HG03108 (cell line): ENCODE data around the gene AUP1.
A peak's percentile ranks its signal among the peaks of the same experiment; 100 is the strongest.

Experiments
- ATAC-seq: cut with Tn5 transposase; IDR thresholded peaks from one replicate; pipeline ENCODE4 v1.9.1; 2021; ENCODE audit warnings: moderate library complexity; ENCODE audit not compliant: unreplicated experiment

AUP1 gene

DNA sequence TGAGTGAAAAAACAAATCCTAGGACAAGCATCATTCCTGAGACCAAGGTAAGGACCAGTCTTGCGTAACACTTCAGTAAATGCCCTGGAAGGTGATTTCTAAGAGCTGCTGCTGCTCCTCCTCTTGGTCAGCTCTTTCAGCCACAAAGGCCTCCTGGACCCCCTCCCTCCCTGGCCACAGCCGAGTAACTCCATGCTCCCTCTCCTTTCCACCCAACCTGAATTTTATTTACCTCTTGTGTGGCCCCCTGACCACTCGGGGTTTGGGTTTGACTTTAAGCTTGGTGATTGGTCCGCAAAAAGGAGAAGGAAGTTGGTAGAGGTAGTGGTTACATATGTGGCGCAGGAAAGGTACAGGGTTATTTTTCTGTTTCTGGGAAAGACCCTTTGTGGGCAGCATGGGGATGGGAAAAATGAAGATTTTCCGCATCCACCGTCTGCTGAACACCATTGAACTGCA, 9.4 kb upstream of the AUP1 start:
- no peak for ATAC-seq

DNA sequence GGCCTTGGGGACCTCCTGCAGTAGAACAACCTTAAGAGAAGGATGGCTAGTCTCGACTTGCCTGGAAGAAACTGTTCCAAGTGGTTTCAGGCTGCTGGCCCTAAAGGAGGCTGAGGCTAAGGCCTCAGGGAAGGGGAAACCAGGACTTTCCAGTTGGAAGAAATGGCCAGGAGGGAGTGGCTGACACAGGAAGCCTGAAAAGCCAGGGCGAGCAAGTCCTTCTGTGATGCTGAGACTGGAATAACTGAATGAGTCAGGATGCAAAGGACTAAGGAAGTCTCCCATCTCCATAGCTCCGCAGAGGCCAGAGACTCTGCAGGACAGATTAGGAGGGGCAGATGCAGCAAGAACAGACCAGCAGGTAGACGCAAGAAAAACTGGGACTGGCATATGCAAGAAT, 7.6 kb upstream of the AUP1 start:
- no peak for ATAC-seq

DNA sequence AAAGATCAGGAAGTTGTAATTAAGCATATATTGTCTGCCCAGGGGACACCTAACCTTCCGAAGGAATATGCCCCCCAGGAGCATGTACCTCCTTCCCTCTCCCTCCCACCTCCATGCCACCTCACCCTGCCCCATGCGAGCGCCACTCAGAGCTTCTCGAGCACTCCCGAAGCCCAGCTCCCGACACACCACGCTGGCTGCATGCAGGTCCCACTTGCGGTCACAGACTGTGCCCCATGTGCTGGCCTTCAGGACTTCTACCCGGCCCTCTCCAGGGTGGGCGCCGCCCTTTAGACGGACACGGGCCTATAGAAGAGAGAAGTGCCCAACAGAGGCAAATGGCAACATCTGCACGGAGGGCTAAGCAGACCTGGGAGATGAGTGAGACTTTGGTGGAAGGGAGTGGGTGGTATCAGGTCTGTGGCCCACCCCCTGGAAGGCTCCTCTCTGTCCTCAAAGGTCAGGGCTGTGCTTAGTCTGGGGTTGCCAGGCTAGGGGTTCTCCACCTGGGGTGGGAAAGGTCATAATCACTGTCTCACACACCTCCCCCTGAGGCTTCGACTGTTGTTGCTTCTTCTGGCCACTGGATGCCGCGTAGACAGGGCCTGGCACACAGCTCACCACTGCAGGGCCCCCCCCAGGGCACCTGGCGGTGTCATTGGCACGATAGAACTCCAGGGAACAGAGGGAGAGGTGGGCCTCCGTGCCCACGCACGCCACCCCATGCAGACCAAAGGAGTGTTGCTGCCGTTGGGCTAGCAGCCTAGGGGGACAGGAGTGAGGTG, 6.9 kb upstream of the AUP1 start:
- no peak for ATAC-seq

DNA sequence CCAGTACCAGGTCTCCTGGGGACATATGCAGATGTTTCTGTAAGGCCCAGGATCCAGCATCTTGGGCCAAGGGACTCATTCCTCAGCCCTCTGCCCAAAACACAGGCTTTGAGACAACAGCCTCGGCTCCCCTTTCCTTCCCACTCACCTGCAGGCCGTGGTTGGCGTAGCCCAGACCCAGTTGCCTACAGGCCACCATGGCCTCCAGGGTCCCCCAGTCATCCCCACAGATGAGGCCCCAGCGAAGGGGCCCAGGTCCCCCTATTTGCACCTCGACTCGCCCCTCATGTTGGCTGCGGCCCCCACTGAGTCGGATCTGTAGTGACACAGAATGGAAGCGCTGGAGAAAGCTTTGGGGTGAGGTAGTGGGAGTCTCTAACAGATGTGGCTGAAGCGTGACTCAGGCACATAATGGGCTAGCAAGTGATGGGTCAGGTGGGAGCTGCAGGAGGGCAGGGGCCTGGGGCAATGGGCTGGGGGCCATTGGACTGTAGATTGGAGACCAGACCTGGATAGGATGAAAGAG, 6.0 kb upstream of the AUP1 start:
- ATAC-seq: no peak

DNA sequence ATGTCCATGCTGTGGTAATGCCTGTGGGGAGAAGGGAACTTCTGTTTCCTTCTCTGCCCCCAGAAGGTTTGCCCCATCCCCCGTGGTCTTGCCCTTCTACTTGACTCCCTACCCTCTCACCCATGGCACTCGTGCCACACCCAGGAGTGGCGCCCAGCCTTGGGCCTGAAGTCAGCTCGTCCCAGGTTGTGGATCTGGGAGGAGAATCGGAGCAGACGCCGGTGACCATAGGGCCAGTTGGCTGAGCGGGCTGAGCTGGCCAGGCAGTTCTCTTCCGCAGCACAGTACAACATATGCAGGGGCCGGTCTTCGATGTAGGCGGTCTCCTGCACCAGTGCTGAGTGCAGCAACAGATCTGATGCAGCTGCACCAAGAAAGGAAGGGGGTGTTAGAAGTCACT, 4.9 kb upstream of the AUP1 start:
- ATAC-seq: no peak

DNA sequence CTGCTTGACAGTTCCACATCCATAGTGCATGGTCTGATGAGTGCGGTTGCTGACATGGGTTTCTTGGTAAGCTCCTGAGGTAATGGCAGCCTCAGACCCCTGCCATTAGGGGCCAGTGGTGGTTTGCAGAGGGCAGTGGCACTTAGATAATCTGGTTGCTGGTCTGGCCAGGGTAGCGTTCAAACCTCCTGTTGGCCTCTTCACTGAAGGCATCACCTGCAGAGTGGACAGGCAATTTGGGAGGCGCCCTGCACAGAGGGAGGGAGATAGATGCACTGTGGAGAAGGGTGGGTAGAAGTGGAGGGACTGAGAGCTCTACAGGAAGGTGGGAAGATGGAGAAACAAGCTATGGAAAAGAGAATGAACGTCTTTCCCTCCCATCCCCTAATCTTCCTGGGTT, 4.0 kb upstream of the AUP1 start:
- no peak for ATAC-seq

DNA sequence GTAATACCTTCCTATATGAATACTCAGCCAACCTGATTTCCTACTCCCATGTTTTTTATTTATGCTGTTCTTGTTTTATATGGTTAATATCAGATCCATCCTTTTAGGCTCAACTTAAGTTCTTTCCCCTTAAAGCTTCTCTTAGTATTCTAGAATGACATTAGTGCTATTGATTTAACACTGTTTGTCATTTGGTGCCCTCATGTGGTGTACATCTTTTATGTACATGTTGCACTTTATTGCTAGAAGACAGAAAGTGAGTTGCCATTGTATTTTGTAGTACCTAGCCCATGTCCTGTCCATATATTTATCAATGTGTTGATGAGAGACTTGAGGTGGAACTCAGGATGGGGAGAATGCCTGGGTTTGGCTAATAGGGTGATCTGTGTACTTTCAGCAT, 2.7 kb upstream of the AUP1 start:
- no peak for ATAC-seq

DNA sequence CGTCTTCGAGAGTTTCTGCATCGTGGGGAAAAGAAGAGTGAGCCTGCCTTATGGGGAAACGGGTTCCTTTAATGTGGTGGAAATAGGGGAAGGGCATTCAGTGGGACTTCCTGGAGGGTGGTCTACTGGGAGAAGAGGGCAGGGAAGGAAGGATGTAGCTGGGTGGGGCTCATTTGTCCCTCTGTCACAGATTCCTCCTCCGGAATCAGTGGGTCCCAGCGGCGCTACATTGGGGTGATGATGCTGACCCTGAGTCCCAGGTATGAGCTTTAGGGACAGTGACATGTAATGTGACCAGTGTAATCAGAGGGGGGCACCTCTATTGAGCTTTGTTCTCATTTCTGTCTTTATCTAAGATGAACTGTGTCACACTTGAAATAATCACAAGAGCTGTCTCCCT, 2.2 kb upstream of the AUP1 start:
- ATAC-seq: no peak

DNA sequence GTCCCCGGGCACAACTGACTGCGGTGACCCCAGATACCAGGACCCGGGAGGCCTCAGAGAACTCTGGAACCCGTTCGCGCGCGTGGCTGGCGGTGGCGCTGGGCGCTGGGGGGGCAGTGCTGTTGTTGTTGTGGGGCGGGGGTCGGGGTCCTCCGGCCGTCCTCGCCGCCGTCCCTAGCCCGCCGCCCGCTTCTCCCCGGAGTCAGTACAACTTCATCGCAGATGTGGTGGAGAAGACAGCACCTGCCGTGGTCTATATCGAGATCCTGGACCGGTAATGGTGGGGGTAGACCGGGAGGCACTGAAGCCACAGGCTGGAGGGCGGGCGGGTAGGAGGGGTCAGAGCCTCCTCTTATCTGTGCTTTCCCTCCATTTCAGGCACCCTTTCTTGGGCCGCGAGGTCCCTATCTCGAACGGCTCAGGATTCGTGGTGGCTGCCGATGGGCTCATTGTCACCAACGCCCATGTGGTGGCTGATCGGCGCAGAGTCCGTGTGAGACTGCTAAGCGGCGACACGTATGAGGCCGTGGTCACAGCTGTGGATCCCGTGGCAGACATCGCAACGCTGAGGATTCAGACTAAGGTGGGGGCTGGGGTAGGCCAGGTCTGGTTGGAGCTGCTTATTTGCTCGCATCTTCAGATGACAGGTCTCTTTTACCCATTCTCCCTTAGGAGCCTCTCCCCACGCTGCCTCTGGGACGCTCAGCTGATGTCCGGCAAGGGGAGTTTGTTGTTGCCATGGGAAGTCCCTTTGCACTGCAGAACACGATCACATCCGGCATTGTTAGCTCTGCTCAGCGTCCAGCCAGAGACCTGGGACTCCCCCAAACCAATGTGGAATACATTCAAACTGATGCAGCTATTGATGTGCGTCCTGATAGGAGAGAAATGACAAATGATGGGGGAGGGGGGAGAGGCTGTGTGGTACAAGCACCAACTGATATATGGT, 1.0 kb upstream of the AUP1 start:
- ATAC-seq: peak; percentile 34

DNA sequence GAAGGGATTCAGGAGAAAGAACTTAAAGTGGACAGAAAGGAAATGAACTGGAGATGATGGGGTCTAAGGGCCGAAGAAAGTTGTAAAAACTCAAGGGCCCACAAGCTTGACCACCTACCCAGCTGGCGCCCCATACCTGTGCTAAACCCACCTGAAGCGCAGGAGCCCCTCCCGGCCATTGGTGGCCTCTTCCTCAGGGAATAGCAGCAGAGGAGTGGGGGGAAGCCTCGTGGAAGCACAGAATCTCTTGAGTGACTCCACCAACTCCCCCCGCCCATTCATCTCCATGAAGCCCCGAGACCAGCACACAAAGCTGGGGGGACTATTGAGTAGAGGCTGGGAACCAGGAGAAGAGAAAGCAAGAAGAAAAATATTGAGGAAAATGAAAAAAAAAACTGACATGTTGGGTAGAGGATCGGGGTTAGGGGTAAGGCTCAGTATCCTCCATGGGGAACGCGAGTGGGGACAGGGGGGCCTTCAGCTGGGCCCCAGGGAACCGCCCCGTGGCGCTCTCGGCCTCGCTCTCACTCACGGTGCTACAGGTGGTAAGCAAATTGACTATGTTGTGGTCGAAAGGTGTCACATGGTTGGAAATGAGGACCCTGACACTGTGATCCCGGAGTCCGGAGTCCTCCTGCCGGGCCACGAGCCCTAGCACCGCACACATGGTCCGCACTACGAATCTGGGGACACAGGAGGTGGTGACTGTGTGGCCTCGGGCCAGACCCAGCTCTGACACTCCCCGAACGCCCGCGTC, 728 bp downstream of the AUP1 start:
- peak; percentile 0 for ATAC-seq

DNA sequence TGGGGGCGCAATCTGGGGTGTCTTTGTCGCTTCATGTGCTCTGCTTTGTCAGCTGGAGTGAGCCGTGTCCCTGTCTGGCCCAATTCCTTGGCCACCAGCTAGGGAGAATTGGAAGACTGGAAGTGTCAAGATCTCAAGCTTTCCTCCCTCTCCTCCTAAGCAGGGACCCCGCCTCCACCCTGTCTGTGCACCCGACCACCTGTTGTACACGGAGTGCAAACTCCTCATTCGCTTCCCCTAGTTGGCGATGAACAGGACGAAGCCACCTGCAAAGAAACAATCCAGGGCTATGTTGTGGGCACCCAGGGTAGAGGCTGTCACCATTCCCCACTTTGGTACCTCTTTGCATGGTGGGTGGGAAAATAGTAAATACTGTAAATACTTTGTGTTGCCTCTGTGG, 1.8 kb downstream of the AUP1 start:
- ATAC-seq: no peak

DNA sequence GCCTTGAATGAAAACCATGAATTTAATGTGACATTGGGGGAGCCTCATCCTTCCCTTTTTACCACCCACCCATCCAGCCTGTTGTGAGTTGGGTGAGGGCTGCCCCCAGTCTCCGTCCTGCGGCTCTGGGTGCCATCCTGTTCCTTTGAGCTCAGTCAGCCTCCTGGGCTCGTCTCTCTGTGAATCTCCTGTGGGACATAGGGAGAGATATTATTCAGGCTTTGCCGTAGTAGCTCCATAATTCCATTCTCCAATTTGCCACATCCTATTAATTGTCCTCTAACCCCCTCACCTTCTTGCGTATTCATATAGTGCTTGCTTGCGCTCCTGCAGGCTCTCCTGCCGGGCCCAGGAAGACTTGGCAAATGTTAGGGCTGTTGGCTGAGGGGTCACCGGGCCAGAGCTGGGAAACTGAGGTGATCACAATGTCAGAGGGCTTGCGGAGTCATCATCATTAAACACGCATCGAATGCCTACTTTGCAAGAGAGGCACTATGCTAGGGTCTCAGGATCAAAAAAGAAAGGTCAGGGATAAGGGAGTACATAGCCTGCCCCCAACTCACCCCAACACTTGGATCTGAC, 2.8 kb downstream of the AUP1 start:
- ATAC-seq: no peak

DNA sequence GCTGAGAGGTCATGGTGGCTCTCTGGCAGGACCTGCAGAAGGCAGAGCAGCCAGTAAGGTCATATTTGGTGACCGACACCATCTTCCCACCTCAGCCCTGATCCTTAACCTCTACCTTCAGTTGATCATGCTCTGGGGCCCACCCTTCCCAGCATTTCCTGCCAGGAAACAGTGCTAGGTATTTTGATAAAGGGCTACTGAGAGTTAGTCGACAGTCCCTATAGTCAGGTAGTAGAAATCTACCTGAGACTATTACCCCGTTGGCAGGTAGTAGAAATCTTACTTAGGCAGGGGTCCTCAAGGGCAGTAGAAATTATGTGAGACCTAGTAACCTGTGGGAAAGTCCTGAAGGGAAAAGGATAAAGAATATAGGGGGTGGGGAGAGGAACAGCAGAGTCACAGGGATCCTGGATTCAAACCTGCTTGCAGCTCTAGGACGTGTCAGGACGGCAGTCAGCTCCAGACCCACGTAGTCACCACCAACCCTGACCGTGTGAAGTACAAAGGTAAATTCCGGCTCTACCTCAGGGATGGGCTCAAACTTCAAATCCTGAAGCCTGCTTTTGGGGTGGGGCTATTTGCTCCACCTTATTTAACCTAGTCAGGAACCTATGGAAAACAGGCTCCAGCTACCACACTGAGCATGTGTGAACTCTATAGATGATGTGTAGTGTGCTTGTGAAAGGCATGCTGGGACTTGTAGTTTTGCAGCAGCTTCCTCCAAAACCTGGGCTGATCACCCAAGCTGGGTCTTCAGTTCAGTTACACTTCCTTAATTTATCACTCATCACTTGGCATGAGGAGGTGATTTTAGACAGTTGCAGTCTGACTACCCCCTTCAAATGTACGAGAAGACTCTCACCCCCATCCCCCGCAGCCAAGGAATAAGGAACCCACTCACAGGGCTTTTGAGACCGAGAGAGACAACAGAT, 3.5 kb downstream of the AUP1 start, which contains the start of gene DQX1:
Gene DQX1 (minus strand): TSS at position 515 of the 932 bp plus-strand sequence. CDS start 502 bp downstream, at position 13.
- ATAC-seq: no peak

DNA sequence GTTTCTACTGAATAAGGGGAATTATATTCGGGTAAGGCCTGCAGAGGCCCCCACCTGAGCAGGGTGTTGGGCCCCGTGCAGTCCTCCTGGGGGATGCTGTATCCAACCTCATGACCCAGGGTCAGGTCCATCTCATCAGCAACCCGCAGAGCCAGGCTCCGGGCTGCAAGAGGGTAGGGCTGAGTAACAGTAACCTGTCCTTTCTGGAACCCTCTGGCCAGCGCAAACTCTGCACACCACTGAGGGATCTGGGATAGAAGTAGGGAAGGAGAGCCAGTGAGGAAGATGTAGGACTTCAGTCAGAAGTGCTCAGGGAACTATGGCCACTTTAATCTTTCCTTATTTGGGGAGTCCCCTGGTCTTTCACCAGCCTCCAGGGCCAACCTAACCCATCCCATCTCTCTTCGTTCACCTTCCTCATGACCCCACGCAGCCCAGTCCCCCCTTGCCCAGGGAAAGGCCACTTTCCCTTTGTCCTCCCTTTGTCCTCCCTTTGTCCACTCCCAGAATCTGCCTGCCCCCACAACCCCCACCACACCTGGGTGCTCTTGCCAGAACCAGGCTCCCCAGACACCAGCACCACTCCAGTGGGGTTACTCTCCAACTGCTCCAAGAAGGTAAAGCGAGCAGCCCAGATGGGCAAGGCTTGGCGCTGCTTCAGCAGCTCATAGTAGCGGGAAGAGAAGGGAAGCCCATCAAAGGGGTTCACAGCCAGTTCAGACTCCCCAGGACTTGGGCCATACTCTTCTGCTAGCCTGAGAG, 4.4 kb downstream of the AUP1 start:
- no peak for ATAC-seq

DNA sequence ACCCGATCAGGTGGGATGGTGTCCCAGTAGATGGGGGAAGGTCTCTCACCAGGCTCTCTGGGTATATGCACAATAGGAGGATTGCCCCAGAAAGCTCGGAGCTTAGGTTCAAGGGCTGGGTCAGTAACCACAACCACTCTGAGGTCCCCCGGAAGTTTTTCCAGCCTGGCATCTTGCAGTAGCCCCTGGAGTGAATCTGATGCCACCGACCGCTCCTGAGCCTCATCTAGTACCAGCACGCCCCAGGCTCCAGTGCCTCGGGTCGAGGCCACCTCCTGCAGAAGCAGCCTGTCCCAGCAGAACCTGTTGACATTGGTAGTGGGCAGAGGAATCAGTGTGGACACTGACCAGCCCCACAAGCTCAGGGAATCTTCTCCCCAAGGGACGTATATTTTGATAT, 5.5 kb downstream of the AUP1 start:
- ATAC-seq: no peak

DNA sequence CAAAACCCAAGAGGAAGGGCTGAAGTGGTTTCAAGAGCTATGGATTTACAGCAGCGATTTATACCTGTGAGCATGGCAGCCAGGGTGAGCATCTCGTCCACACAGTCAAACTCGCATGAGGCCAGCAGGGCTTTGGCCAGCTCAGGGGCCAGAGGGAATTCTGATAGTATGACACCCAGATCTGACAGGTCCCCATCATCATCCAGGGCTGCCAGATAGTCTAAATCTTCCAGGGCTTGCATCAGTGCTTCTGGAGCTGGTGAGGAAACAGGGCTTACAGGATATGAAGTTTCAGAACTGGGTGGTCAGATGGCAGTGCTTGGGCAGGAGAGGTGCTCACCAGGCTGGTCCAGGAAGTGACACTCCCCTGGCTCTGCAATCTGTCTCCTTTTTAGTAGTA, 7.0 kb downstream of the AUP1 start:
- ATAC-seq: no peak

DNA sequence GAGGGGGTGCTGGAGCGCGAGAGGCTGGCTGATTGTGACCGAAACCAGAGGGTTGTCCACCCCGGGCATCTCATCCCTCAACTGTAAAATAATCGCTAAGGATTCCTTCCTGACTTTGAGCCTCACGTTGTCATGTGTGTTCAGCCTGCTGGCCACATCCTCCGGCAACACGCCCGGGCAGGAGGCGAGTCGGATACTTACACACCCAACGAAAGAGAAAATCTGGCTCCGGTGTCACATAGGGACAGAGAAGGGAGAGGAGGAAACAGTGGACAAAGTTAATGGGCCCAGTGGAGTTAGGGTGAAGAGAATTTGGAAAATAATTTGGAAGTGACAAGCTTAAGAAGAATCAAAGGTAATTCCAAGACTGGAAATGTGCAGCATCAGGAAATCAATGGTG, 12.9 kb downstream of the AUP1 start:
- no peak for ATAC-seq

DNA sequence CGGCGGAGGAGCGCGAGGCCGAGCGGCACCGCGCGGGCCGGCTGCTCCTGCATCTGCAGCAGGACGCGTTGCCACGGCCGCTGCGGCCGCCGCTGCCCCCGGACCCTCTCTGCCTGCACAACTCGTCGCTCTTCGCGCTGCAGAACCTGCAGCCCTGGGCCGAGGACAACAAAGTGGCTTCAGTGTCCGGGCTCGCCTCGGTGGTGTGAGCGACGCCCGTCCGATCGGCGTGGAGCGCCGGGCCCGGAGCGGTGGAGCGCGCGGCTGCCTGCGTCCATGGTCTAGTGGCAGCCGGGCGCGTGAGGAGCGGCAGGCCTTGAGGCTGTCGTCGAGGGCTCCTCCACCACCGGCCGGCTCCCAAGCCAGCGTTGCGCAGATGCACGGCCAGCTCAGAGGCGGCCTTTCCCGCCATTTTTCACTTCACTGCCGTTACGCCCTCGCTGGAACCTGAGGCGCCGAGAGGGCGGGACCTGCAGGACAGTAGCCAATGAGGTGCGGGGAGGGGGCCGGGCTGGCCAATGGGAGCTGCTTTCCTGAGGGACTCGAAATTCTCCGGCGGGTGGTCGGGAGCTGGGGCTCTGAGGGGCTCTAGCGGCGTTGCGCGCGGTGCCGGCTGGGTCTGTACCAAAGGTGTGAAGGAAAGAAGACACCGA, 13.4 kb downstream of the AUP1 start:
- no peak for ATAC-seq
